Erythroblast (primary cell): ENCODE measurements around the gene TAC1.

Experiments used
- GATA1 ChIP-seq: IDR thresholded peaks from 2 replicates; pipeline ENCODE4 v1.6.1; 2011; ENCODE audit warnings: low read depth, mild to moderate bottlenecking, control low read depth, low read length, moderate library complexity
- POLR2A ChIP-seq: IDR thresholded peaks from 2 replicates; pipeline ENCODE4 v1.6.1; 2011; ENCODE audit warnings: mild to moderate bottlenecking, low read length

GRCh38 chr7:97771576-97771975 lies 39.7 kb downstream of the TAC1 start:
- TF ChIP-seq POLR2A = no peak
- no peak for TF ChIP-seq GATA1
